Hepatocyte (in vitro differentiated cells): ENCODE results near the gene SPATA6L. TPM values are rescaled to one million over a fixed set of nuclear protein-coding genes. Genes with fewer than 3 reads are reported as not detected.

Experiments
- DNase-seq: peaks from one replicate; pipeline ENCODE4 v3.0.0-alpha.2; 2016; ENCODE audit warnings: low spot score
- H2AFZ ChIP-seq: fragments of 200-600 bp; sonication (generic); 2 replicates; pipeline ENCODE4 v1.6.0; 2016; ENCODE audit warnings: antibody characterized with exemption, mild to moderate bottlenecking
- H3K27ac ChIP-seq: fragments of 200-600 bp; sonication (generic); 2 replicates; pipeline ENCODE4 v1.5.1; 2016; ENCODE audit warnings: mild to moderate bottlenecking
- H3K27me3 ChIP-seq: fragments of 200-600 bp; sonication (generic); 2 replicates; pipeline ENCODE4 v1.6.1; 2016
- H3K36me3 ChIP-seq: fragments of 200-600 bp; sonication (generic); replicated peaks from 2 replicates; pipeline ENCODE4 v1.5.1; 2016; ENCODE audit warnings: low read depth; ENCODE audit not compliant: insufficient read depth
- H3K4me1 ChIP-seq: fragments of 200-600 bp; sonication (generic); 2 replicates; pipeline ENCODE4 v1.5.1; 2016; ENCODE audit warnings: mild to moderate bottlenecking, moderate library complexity; ENCODE audit not compliant: insufficient read depth
- H3K4me2 ChIP-seq: fragments of 200-600 bp; sonication (generic); 2 replicates; pipeline ENCODE4 v1.6.0; 2016
- H3K4me3 ChIP-seq: fragments of 200-600 bp; sonication (generic); 2 replicates; pipeline ENCODE4 v1.5.1; 2016; ENCODE audit warnings: mild to moderate bottlenecking
- H3K79me2 ChIP-seq: fragments of 200-600 bp; sonication (generic); 2 replicates; pipeline ENCODE4 v1.6.0; 2017; ENCODE audit warnings: mild to moderate bottlenecking
- H3K9me2 ChIP-seq: fragments of 200-600 bp; sonication (generic); replicated peaks from 2 replicates; pipeline ENCODE4 v1.6.0; 2017; ENCODE audit warnings: mild to moderate bottlenecking; ENCODE audit not compliant: insufficient read depth
- H3K9me3 ChIP-seq: fragments of 200-600 bp; sonication (generic); 2 replicates; pipeline ENCODE4 v1.5.1; 2016; ENCODE audit warnings: low read depth, mild to moderate bottlenecking
- H4K20me1 ChIP-seq: fragments of 200-600 bp; sonication (generic); 2 replicates; pipeline ENCODE4 v1.6.0; 2016; ENCODE audit warnings: mild to moderate bottlenecking; ENCODE audit not compliant: insufficient read depth, poor library complexity, severe bottlenecking
- CTCF ChIP-seq: fragments of 200-600 bp; sonication (generic); IDR thresholded peaks from 2 replicates; pipeline ENCODE4 v1.5.1; 2016; ENCODE audit warnings: antibody characterized with exemption, mild to moderate bottlenecking; ENCODE audit not compliant: poor library complexity
- EZH2 ChIP-seq: fragments of 200-600 bp; sonication (generic); IDR thresholded peaks from 2 replicates; pipeline ENCODE4 v1.6.1; 2016; ENCODE audit warnings: antibody characterized with exemption, mild to moderate bottlenecking, borderline replicate concordance
- EZH2phosphoT487 ChIP-seq: fragments of 200-600 bp; sonication (generic); IDR thresholded peaks from one replicate; pipeline ENCODE4 v1.6.1; 2018; ENCODE audit warnings: antibody characterized with exemption, mild to moderate bottlenecking, low read depth, moderate library complexity; ENCODE audit not compliant: unreplicated experiment, severe bottlenecking
- WGBS: methylation state at CpG from one replicate; pipeline ENCODE4 v1.1.6; 2016; ENCODE audit warnings: low lambda C conversion rate; ENCODE audit errors: missing lambda C conversion rate; 5-methylcytosine and 5-hydroxymethylcytosine counted together
- polyA plus RNA-seq: library from polyadenylated mRNA; unstranded; fragments of >200 nt; fragmentation: Nextera tagmentation; extraction: Ambion mirVana; gene quantifications from 2 replicates; pipeline ENCODE4 v1.2.1, GENCODE V29; 2016
- total RNA-seq: library from RNA; depleted of rRNA; stranded (reverse); fragments of >200 nt; gene quantifications from 2 replicates; pipeline ENCODE4 v1.2.3, GENCODE V29; 2014

The SPATA6L gene
- total and polyA plus RNA-seq, 2 experiments from 2014 or later = 2.0 to 2.5 TPM

GRCh38 chr9:4576448-4576847, 89.8 kb downstream of the SPATA6L start:
- no peaks in the 10 kb centered on the region for H3K79me2 ChIP-seq
- no peaks in the 10 kb centered on the region for H3K4me1 ChIP-seq
- no peak overlapping the region for H3K4me2 ChIP-seq
- no peaks in the 10 kb centered on the region for H3K27me3 ChIP-seq
- no peaks in the 10 kb centered on the region for H3K9me2 ChIP-seq
- DNase-seq = no peak
- no peaks in the 10 kb centered on the region for H3K36me3 ChIP-seq
- H2AFZ ChIP-seq = no peak overlapping the region
- no peak overlapping the region for H3K27ac ChIP-seq
- TF ChIP-seq EZH2 (no peak), EZH2phosphoT487 (no peak), CTCF (no peak)
- H4K20me1 ChIP-seq = no peaks in the 10 kb centered on the region
- no peaks in the 10 kb centered on the region for H3K9me3 ChIP-seq
- no peak overlapping the region for H3K4me3 ChIP-seq
- WGBS = 87% methylated on average over 8 of the region's 8 CpGs

DNA sequence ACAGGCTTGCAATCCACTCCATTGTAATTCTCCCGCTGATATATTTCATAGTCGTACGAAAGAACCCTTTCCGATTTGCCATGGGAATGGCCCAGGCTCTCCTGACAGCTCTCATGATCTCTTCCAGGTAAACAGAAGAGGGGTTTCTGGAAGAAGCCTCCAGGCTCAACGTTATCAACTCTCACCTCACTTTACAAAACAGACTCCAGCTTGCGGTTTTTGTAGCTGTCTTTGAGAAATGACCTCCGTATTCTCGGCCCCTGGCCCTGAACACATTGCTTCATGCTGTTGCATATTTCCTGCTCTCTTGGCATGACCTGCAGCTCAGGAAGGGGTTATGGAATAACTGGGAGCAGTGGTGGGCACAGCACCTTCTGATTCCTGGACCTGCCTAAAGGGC, 90.3 kb downstream of the SPATA6L start:
- H3K4me1 ChIP-seq = no peaks in the 10 kb centered on the region
- no peaks in the 10 kb centered on the region for H3K9me3 ChIP-seq
- 66% methylated on average over 8 of the region's 8 CpGs for WGBS
- H3K4me3 ChIP-seq = no peak overlapping the region
- no peaks in the 10 kb centered on the region for H3K79me2 ChIP-seq
- H4K20me1 ChIP-seq = no peaks in the 10 kb centered on the region
- H3K27ac ChIP-seq = no peak overlapping the region
- no peaks in the 10 kb centered on the region for H3K9me2 ChIP-seq
- H3K36me3 ChIP-seq = no peaks in the 10 kb centered on the region
- DNase-seq = no peak
- TF ChIP-seq CTCF (no peak), EZH2phosphoT487 (no peak), EZH2 (no peak)
- H3K4me2 ChIP-seq = no peak overlapping the region
- no peak overlapping the region for H2AFZ ChIP-seq
- no peaks in the 10 kb centered on the region for H3K27me3 ChIP-seq

DNA sequence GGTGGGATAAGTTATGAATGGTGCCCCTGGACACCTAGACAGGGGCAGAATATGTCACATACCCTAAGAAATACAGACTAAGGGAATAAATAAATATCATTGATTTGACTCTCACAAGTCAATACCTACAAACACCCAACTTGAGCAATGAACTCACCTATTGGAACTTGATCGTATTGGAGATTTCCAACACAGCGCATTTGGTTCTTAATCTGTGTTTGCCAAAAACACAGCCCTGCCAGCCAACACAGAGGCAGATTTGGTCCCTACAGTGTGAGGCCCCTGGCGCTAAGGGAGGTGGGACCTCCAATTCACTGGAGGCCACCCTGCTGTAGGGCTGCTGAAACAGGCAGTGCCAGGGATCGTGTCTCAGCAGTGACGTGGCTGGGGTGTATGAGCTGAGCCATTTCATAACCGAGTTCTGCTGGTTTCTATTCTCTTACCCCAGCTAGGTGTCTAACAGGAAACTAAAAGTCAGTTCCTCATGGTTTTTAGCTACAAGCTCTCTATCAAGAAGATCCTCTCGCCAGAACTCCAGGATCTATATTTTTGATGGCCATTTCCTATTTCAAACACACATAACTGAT, 91.5 kb downstream of the SPATA6L start:
- Histone ChIP-seq H2AFZ (no peak overlapping the region), H3K9me2 (no peaks in the 10 kb centered on the region), H3K27me3 (no peaks in the 10 kb centered on the region), H3K27ac (no peak overlapping the region), H3K9me3 (no peaks in the 10 kb centered on the region), H3K79me2 (no peaks in the 10 kb centered on the region), H3K36me3 (no peaks in the 10 kb centered on the region), H3K4me1 (no peaks in the 10 kb centered on the region), H4K20me1 (no peaks in the 10 kb centered on the region), H3K4me3 (no peak overlapping the region), H3K4me2 (no peak overlapping the region)
- no peak for TF ChIP-seq CTCF
- TF ChIP-seq EZH2 = no peak
- TF ChIP-seq EZH2phosphoT487 = no peak
- DNase-seq = no peak
- WGBS = 92% methylated on average over 7 of the region's 7 CpGs
